ENCODE measurements around the gene MFNG. TPM values are rescaled to one million over a fixed set of nuclear protein-coding genes. Genes with fewer than 3 reads are reported as not detected.

Gene MFNG
- total and polyA plus RNA-seq, 8 donors = 1.5 to 10.5 (median 4.4) TPM

DNA sequence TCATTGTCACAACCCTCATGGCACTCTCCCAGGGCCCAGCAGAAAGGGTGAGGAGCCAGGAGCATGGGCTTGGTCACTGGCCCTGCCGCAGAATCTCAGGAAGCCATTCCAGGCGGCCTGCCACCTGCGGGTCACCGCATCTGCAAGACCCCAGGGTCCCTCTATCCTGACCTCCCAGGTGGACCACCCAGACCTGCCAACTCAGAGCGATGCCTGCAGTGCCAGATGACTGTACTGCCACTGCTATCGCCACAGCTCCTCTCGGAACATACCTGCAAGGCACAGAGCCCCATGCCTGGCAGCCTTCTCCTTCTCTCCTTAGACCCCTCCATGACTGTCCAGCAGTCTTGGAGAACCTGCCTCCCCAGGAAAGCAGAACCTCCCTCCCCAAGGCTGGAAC, 32.5 kb downstream of the MFNG start:
- H3K36me3 ChIP-seq = no peaks in the 10 kb centered on the region
- no peak overlapping the region for H3K27ac ChIP-seq
- no peak for ATAC-seq
- no peak for FAIRE-seq
- intact Hi-C loops (cut with DNase I) = loop anchor here in 1 of 3 donors (10.0 kb wide), 1 partner anchor 139 kb away; no protein-coding TSS in a partner anchor
- H3K4me3 ChIP-seq = no peak overlapping the region
- no peaks in the 10 kb centered on the region for H3K27me3 ChIP-seq
- WGBS, 2 donors = 84 to 94% methylated on average over 7 of the region's 7 CpGs
- no peak for DNase-seq
- no peaks in the 10 kb centered on the region for H3K9me3 ChIP-seq
- peaks cover 0 to 5% (median 0%) of the 10 kb centered on the region in 3 donors for H3K4me1 ChIP-seq
- TF ChIP-seq CTCF (IDR thresholded peaks at IDR 0.05) = no peak

- intact Hi-C loops (cut with DNase I) = loop anchor here in 1 of 3 donors (10.0 kb wide), 1 partner anchor 136 kb away; no protein-coding TSS in a partner anchor
- Histone ChIP-seq H3K36me3 (no peaks in the 10 kb centered on the region), H3K9me3 (no peaks in the 10 kb centered on the region), H3K4me3 (no peak overlapping the region), H3K4me1 (peaks cover 0 to 5% (median 0%) of the 10 kb centered on the region in 3 donors), H3K27ac (no peak overlapping the region), H3K27me3 (no peaks in the 10 kb centered on the region)
- no peak for ATAC-seq
- 43 to 97% methylated on average over 1 of the region's 1 CpG for WGBS, 2 donors
- no peak for TF ChIP-seq CTCF (IDR thresholded peaks at IDR 0.05)
- FAIRE-seq = no peak
- no peak for DNase-seq
Observed at GRCh38 chr22:37451218-37451617, 35.0 kb downstream of the MFNG start.

GRCh38 chr22:37449331-37450001, 36.7 kb downstream of the MFNG start:
- no peaks in the 10 kb centered on the region for H3K36me3 ChIP-seq
- 57 to 63% methylated on average over 13 to 15 of the region's 15 CpGs for WGBS, 2 donors
- FAIRE-seq (no peak), ATAC-seq (peak in 1 of 4 donors; percentile 36), DNase-seq (no peak)
- H3K4me1 ChIP-seq = no peaks in the 10 kb centered on the region
- H3K9me3 ChIP-seq = no peaks in the 10 kb centered on the region
- H3K27ac ChIP-seq = no peak overlapping the region
- intact Hi-C loops (cut with DNase I) = loop anchor here in 1 of 3 donors (10.0 kb wide), 1 partner anchor 135 kb away; no protein-coding TSS in a partner anchor
- no peaks in the 10 kb centered on the region for H3K27me3 ChIP-seq
- H3K4me3 ChIP-seq = no peak overlapping the region
- TF ChIP-seq CTCF (IDR thresholded peaks at IDR 0.05) = no peak

DNA sequence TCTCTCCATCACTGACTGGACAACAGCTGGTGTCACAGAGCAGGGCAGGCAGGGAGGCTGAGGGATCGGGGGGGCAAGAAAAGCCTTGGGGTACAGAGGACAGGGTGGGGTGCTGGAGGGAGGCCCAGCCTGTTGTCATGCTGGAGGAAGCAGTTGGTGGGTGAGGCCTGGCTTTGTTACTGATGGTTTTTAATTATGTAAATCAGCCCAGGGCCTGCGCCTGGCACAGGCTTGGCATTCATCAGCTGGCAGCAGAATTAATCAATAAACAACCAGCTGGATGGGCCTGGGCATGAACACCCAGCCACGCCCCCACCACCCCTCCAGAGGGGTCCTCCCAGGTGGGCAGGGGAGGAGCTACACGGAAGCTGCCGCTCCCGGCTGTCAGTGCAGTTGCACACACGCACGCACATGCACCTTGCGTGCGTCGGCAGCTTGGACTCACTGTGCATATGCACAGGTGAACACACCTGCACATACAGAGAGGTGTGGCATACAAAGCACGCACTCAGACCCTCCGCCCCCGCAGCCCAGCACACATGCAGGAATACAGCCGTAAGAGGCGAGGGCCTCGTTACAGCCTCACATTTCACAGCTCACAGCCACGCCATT, 37.6 kb downstream of the MFNG start:
- no peaks in the 10 kb centered on the region for H3K36me3 ChIP-seq
- WGBS, 2 donors = 50 to 58% methylated on average over 18 of the region's 18 CpGs
- no peaks in the 10 kb centered on the region for H3K9me3 ChIP-seq
- no peaks in the 10 kb centered on the region for H3K4me1 ChIP-seq
- ATAC-seq (peak in 2 of 4 donors; percentile 22 to 25), DNase-seq (no peak), FAIRE-seq (no peak)
- intact Hi-C loops (cut with DNase I) = no loop called here
- no peak for TF ChIP-seq CTCF (IDR thresholded peaks at IDR 0.05)
- no peak overlapping the region for H3K27ac ChIP-seq
- no peaks in the 10 kb centered on the region for H3K27me3 ChIP-seq
- H3K4me3 ChIP-seq = no peak overlapping the region

- Histone ChIP-seq H3K9me3 (no peaks in the 10 kb centered on the region), H3K4me3 (no peak overlapping the region), H3K36me3 (no peaks in the 10 kb centered on the region), H3K4me1 (no peaks in the 10 kb centered on the region), H3K27me3 (peaks cover 0 to 2% (median 0%) of the 10 kb centered on the region in 4 donors), H3K27ac (no peak overlapping the region)
- no peak for TF ChIP-seq CTCF (IDR thresholded peaks at IDR 0.05)
- 67 to 78% methylated on average over 9 of the region's 9 CpGs for WGBS, 2 donors
- FAIRE-seq (no peak), DNase-seq (no peak), ATAC-seq (no peak)
- intact Hi-C loops (cut with DNase I) = no loop called here
Observed at GRCh38 chr22:37445501-37445900, 40.7 kb downstream of the MFNG start.

All from pancreas (tissue), 10 donors.